ENCODE results near the gene LYRM2.

LYRM2 gene

DNA sequence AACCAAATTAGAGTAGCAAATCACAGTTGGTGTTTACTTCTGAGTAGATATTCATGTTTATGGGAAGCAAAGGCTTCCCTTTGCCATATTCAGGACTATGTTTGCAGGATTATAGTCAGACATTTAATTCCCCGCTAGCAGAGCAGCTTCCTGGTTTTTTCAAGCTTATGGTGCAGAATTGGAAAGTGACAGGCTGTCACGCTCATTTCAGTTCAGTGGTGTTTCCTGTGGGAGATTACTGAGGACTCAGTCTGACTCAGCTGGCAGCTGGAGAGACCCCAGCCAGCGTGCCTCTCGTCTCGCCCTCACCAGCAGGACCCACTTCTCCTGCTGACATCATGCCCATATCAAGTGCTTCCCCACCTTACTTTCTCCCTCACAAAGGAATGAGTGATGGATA lies 85.1 kb downstream of the LYRM2 start:
- no peak for DNase-seq

DNA sequence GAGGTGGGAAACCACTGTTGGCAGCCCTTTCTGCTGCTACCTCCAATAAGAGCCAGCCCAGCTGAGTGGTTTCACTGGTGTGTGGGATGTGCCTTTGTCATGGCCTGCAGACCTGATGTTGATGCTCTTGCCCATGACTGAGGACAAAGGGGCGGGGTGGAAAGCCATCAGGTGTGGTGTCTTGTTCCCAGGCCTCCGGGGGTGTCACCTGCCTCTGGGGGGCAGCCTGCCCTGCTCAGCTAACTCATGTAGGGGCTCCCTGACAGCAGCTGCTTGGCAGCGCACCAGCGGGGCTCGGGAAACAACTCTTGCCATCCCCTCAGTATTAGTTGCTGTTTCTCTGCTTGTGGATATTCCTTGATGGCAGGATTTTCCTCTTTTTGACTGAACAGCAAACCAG lies 91.3 kb downstream of the LYRM2 start:
- no peak for DNase-seq

DNA sequence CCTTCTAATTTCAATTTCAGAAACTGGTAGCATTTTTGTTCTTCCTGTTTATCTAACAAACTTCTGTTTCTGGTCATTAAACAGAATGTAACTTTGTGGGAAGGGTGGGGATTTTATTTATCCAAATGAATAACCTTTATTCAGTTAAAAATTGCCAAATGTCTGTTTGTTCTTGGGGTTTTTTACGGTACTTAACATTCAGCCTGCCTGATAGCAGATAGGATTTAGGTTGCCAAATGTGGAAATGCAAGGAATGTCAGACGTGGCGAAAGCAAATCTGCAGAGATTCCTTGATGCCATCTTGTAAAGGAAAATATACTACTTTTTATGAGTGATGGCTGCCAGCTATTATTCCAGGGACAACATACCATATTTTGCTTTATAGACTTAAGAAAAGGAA lies 95.7 kb downstream of the LYRM2 start:
- DNase-seq = no peak

DNA sequence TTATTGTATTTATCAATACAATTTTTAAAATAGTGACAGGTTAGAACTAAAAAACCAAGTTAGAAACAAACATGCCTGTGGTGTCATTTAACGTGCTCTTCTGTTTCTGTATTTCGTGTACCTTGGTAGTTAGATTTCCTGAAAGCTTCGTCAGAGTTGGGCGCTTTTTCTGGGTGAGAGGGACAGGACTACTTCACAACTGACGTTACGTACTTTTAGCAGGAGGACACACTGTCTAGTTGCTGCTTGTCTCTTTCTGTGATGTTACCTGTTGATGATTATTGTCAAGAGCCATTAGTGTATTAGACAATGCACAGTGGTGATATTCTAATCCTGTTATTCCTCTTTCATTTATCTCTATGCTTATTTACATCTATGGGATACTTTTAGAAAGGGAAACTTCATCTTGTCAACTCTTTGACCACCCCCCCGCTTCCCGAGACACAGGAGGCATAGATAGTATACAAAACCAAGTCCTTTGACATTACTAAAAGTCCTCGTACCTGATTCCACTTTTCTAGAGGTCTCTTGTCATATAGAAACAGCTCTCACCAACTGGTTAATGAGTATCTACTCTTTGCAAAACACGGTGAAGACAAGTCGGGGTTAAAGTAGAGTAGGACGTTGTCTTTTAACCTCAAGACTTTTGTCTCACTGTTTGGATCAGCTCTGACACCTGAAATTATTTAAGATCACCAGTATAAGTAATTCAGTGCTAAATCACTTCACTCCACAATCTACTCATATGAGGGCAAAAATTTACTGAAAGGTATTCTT lies 96.3 kb downstream of the LYRM2 start:
- no peak for DNase-seq

- DNase-seq = no peak
Observed at GRCh38 chr6:89539779-89540178, 98.8 kb downstream of the LYRM2 start.

DNA sequence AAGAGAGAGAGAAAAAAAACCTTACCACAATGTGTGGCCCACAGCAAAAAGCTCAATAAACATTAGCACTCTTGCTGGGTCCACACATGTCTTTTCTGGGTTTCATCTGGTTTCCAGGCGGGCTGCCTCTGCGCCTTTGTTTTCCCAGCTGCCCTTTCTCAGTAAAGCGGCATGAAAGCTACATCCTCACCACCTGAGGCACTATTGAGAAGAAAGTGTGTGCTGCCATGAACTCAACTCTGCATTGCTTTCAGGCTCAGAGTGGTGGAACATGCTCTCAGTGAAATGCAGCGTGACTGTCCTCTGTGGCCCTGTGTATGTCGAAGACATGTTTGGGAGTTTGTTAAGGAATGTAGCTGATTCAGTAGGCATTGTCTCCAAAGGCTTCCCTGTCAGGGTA lies 102.3 kb downstream of the LYRM2 start:
- DNase-seq = no peak

GRCh38 chr6:89530982-89531381 lies 107.6 kb downstream of the LYRM2 start:
- DNase-seq = no peak

- DNase-seq = no peak
Observed at GRCh38 chr6:89528866-89529265, 109.7 kb downstream of the LYRM2 start.

GRCh38 chr6:89527634-89528033 lies 110.9 kb downstream of the LYRM2 start:
- DNase-seq = no peak

DNA sequence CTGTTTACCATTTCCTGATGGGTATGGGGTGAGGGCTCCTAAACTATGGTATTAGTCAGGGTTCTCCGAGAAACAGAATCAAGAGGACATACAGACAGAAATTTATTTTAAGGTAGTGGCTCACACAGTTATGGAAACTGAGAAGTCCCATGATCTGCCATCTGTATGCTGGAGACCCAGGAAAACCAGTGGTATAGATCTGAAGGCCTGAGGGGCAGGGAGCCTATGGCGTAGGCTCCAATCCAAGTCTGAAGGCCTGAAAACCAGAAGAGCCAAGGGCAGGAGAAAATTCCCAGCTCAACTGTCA lies 112.0 kb downstream of the LYRM2 start:
- no peak for DNase-seq

DNA sequence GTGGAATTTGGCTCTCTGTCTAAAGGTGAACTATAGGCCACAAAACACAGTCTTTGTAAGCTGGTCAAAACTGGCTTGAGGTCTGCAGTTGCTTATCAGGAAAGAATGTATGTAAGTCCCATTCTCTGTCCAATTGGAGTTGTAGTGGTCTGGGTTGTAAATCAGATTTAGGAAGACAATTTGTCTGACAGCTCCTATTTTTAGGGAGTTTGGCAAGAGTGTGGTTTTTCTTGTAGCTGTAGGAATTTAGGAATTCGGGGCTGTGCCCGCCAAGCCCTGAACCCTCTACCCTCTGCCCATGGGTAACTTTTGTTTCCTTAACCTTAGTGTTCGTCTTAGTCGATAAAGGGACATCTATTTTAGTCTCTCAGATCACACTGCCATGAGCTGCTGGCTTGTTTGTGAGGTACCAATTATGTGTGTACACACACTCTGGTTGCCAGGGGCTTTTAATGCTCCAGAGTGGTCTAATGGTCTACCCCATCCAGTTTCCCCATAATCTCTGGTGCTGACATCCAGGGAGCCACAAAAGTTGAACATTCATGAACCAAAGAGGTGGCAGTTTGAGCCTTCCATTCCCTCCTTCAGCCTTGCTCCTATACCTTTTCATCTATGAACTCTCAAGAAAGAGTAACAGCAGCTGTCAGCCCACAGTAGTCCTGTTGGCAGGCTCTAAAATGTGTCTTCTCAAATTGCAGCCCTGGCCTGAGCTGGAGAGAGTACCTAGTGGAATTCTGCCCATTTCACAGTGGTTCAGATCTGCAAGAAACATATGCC lies 112.6 kb downstream of the LYRM2 start:
- DNase-seq = no peak

DNA sequence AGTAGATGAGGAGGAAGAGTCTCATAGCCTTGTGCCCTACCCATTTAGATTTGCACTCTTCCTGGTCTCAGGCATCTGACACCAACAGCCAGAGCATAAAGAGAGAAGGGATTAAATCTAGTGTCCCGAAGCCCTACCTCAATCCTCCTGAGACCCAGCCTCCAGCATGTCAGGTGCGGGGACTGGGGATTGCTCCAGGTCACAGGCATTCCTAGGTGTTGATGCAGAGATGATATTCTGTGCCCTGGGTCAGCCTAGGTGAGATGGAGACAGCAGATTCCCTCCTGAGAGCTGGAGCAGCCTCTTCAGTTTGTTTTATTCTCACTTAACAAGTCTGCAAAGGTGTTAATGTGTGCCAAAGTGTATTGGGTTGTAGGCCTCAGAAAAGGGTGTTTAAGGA lies 115.8 kb downstream of the LYRM2 start:
- DNase-seq = no peak

- DNase-seq = no peak
Observed at GRCh38 chr6:89520736-89521135, 117.8 kb downstream of the LYRM2 start.

DNA sequence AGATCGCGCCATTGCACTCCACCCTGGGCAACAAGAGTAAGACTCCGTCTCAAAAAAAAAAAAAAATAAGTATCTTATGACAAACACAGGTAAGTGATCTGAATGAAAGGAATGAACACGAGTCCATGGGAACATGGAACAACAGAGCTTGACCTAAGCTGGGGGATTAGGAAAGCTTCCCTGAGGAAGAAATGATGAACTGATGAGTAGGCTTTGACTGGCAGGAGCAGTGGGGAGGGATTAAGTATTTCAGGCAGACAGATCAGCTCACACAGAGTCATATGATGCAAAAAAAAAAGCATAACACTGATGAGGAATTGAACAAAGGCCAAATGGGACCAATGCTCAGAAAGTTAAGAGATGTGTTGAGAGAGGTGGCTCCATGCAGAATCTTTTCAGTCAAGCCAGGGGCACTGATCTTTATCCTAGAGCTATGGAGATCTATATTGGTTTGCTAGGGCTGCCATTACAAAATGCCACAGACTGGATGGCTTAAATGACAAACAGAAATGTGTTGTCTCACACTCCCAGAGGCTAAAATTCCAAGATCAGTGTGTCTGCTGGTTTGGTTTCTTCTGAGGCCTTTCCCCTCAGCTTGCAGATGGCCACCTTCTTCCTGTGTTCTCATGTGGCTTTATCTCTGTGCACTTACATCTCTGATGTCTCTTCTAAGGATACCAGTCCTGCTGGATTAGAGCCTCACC lies 120.0 kb downstream of the LYRM2 start:
- DNase-seq = no peak
